H1 (cell line): ENCODE results near the gene EGFR. TPM values are rescaled to one million over a fixed set of nuclear protein-coding genes. Genes with fewer than 3 reads are reported as not detected.

ENCODE experiments used
- CTCF ChIA-PET: fragments of 300-600 bp; sonication (Branson Sonifier 250); formaldehyde crosslinking; loops from one replicate; lab custom pipeline; 2021; ENCODE audit not compliant: partially characterized antibody; lab: Charles Lee
- POLR2A ChIA-PET: fragments of 300-600 bp; sonication (Branson Sonifier 250); formaldehyde crosslinking; loops from one replicate; lab custom pipeline; 2021; ENCODE audit warnings: inconsistent platforms; ENCODE audit not compliant: partially characterized antibody; lab: Charles Lee
- DNase-seq, 2 experiments: peaks; one replicate each; pipeline versions ENCODE4 v3.0.0 to v3.0.0-alpha.2; 2010 to 2022; ENCODE audit warnings: low spot score in 2 of 2, low read depth in 1 of 2, mixed read lengths in 1 of 2
- FAIRE-seq: peaks from 2 replicates; lab custom pipeline; 2011; peaks lifted over from hg19 to GRCh38; lab: Jason Lieb, UNC
- H2AFZ ChIP-seq: 2 replicates; pipeline ENCODE4 v1.8.1; 2012; ENCODE audit warnings: low read length, inconsistent platforms
- H2AK5ac ChIP-seq: 2 replicates; pipeline ENCODE4 v1.6.1; 2013; ENCODE audit warnings: low read depth, low read length
- H2BK120ac ChIP-seq: replicated peaks from 2 replicates; pipeline ENCODE3; 2013; ENCODE audit warnings: low read depth, low read length, inconsistent platforms
- H2BK12ac ChIP-seq: 2 replicates; pipeline ENCODE4 v1.6.1; 2013; ENCODE audit warnings: low read depth, low read length
- H2BK15ac ChIP-seq: 2 replicates; pipeline ENCODE4 v1.6.1; 2013; ENCODE audit warnings: low read length
- H2BK20ac ChIP-seq: 2 replicates; pipeline ENCODE4 v1.6.1; 2013; ENCODE audit warnings: low read length
- H2BK5ac ChIP-seq: 2 replicates; pipeline ENCODE4 v1.6.1; 2013; ENCODE audit warnings: low read depth, low read length
- H3K14ac ChIP-seq: 2 replicates; pipeline ENCODE4 v1.6.1; 2013; ENCODE audit warnings: inconsistent platforms; ENCODE audit not compliant: insufficient read length
- H3K18ac ChIP-seq: 2 replicates; pipeline ENCODE4 v1.6.1; 2013; ENCODE audit warnings: low read length; ENCODE audit errors: extremely low read depth
- H3K23ac ChIP-seq: 2 replicates; pipeline ENCODE4 v1.6.1; 2013; ENCODE audit warnings: inconsistent platforms; ENCODE audit not compliant: insufficient read length
- H3K23me2 ChIP-seq: 2 replicates; pipeline ENCODE4 v1.6.1; 2013; ENCODE audit warnings: low read depth, low read length
- H3K27ac ChIP-seq: 2 replicates; pipeline ENCODE4 v1.6.1; 2011; ENCODE audit warnings: low read depth, low read length, inconsistent platforms
- H3K27me3 ChIP-seq, 4 experiments: replicated peaks in 1 of 4; 1 replicate in 1 of 4; 2 replicates in 3 of 4; pipeline versions ENCODE4 v1.6.1 to v1.8.1; 2011 to 2013; ENCODE audit warnings: low read length in 3 of 4, mild to moderate bottlenecking in 3 of 4, inconsistent platforms in 2 of 4, mixed read lengths in 2 of 4, moderate library complexity in 1 of 4; ENCODE audit not compliant: control insufficient read depth in 3 of 4, insufficient read depth in 3 of 4; ENCODE audit errors: extremely low read depth in 1 of 4
- H3K36me3 ChIP-seq, 4 experiments: 2 replicates each; pipeline versions ENCODE4 v1.6.1 to v1.8.1; 2011 to 2013; ENCODE audit warnings: mild to moderate bottlenecking in 4 of 4, low read length in 3 of 4, moderate library complexity in 2 of 4, control low read depth in 1 of 4, inconsistent platforms in 1 of 4; ENCODE audit not compliant: insufficient read depth in 4 of 4, control insufficient read depth in 2 of 4
- H3K4ac ChIP-seq: replicated peaks from 2 replicates; pipeline ENCODE3; 2013; ENCODE audit warnings: low read length, low read depth, mixed read lengths, inconsistent platforms; ENCODE audit not compliant: insufficient read length
- H3K4me1 ChIP-seq, 4 experiments: replicated peaks in 1 of 4; 1 replicate in 1 of 4; 2 replicates in 3 of 4; pipeline versions ENCODE4 v1.6.1 to v1.8.1; 2011 to 2013; ENCODE audit warnings: low read length in 3 of 4, inconsistent platforms in 2 of 4, mixed read lengths in 1 of 4; ENCODE audit not compliant: insufficient read depth in 4 of 4, control insufficient read depth in 3 of 4
- H3K4me2 ChIP-seq, 2 experiments: 2 replicates each; pipeline versions ENCODE4 v1.6.1 to v1.8.1; 2011 to 2013; ENCODE audit warnings: low read depth in 2 of 2, low read length in 2 of 2, control low read depth in 1 of 2, inconsistent platforms in 1 of 2, mild to moderate bottlenecking in 1 of 2; ENCODE audit not compliant: insufficient read depth in 1 of 2
- H3K4me3 ChIP-seq, 4 experiments: fragments of 200-600, 300-600 bp in 1 of 4; sonication (generic), shearing (Covaris generic), sonication (Bioruptor Twin) in 1 of 4; 2 replicates each; pipeline versions ENCODE4 v1.5.1 to v1.8.1; 2011 to 2016; ENCODE audit warnings: low read length in 4 of 4, low read depth in 3 of 4, control low read depth in 2 of 4, inconsistent platforms in 2 of 4, mild to moderate bottlenecking in 2 of 4, mixed read lengths in 1 of 4, moderate library complexity in 1 of 4; ENCODE audit not compliant: insufficient read depth in 2 of 4; ENCODE audit errors: extremely low read depth in 1 of 4
- H3K56ac ChIP-seq: replicated peaks from 2 replicates; pipeline ENCODE3; 2013; ENCODE audit warnings: low read depth, mild to moderate bottlenecking, mixed read lengths, low read length, inconsistent platforms; ENCODE audit not compliant: insufficient read length
- H3K79me1 ChIP-seq: 2 replicates; pipeline ENCODE4 v1.6.1; 2013; ENCODE audit warnings: low read depth, low read length, control low read depth
- H3K79me2 ChIP-seq, 2 experiments: 2 replicates each; pipeline versions ENCODE4 v1.6.1 to v1.8.1; 2012 to 2013; ENCODE audit warnings: low read length in 2 of 2, mild to moderate bottlenecking in 2 of 2, inconsistent platforms in 1 of 2; ENCODE audit not compliant: insufficient read depth in 2 of 2, control insufficient read depth in 1 of 2
- H3K9ac ChIP-seq, 4 experiments: replicated peaks in 1 of 4; 1 replicate in 1 of 4; 2 replicates in 3 of 4; pipeline versions ENCODE4 v1.6.1 to v1.8.1; 2011 to 2013; ENCODE audit warnings: low read depth in 3 of 4, low read length in 3 of 4, control low read depth in 2 of 4, mild to moderate bottlenecking in 2 of 4, moderate library complexity in 2 of 4, inconsistent platforms in 1 of 4; ENCODE audit errors: extremely low read depth in 1 of 4
- H3K9me3 ChIP-seq, 2 experiments: 2 replicates each; pipeline versions ENCODE4 v1.6.1 to v1.8.1; 2012 to 2013; ENCODE audit warnings: mild to moderate bottlenecking in 2 of 2, moderate library complexity in 2 of 2, control low read depth in 1 of 2, inconsistent platforms in 1 of 2, low read depth in 1 of 2, low read length in 1 of 2, mixed read lengths in 1 of 2; ENCODE audit not compliant: insufficient read depth in 2 of 2
- H4K20me1 ChIP-seq, 2 experiments: replicated peaks in 1 of 2; 2 replicates each; pipeline versions ENCODE3 to v1.8.1; 2011 to 2013; ENCODE audit warnings: inconsistent platforms in 2 of 2, low read length in 2 of 2, mild to moderate bottlenecking in 1 of 2; ENCODE audit not compliant: insufficient read depth in 2 of 2, control insufficient read depth in 1 of 2
- H4K5ac ChIP-seq: 2 replicates; pipeline ENCODE4 v1.6.1; 2013; ENCODE audit warnings: low read length, low read depth, mixed read lengths, inconsistent platforms; ENCODE audit not compliant: insufficient read length
- H4K8ac ChIP-seq: 2 replicates; pipeline ENCODE4 v1.8.0; 2013; ENCODE audit warnings: mild to moderate bottlenecking, moderate library complexity, low read length, inconsistent platforms; ENCODE audit not compliant: insufficient read depth; ENCODE audit errors: extremely low read depth
- H4K91ac ChIP-seq: replicated peaks from 2 replicates; pipeline ENCODE3; 2013; ENCODE audit warnings: low read length, mixed read lengths, inconsistent platforms; ENCODE audit not compliant: insufficient read length
- BRCA1 ChIP-seq: IDR thresholded peaks from 2 replicates; pipeline ENCODE4 v1.6.1; 2012; ENCODE audit warnings: low read depth, low read length, improper control_type of control experiment
- CHD2 ChIP-seq: IDR thresholded peaks from 2 replicates; pipeline ENCODE4 v1.6.1; 2012; ENCODE audit warnings: low read length, improper control_type of control experiment
- EGR1 ChIP-seq: IDR thresholded peaks from 2 replicates; pipeline ENCODE4 v1.6.1; 2011; ENCODE audit warnings: low read depth, low read length, borderline replicate concordance
- EP300 ChIP-seq, 2 experiments: IDR thresholded peaks; 1 replicate in 1 of 2; 2 replicates in 1 of 2; pipeline ENCODE4 v1.6.1; 2011 to 2012; ENCODE audit warnings: low read depth in 2 of 2, low read length in 2 of 2, mild to moderate bottlenecking in 2 of 2, borderline replicate concordance in 1 of 2, inconsistent platforms in 1 of 2, moderate library complexity in 1 of 2
- GTF2F1 ChIP-seq: IDR thresholded peaks from 2 replicates; pipeline ENCODE4 v1.6.1; 2012; ENCODE audit warnings: low read depth, low read length, improper control_type of control experiment, borderline replicate concordance
- KDM1A ChIP-seq: fragments of 200-600, 300-600 bp; sonication (generic); IDR thresholded peaks from 2 replicates; pipeline ENCODE4 v1.7.1; 2016; ENCODE audit warnings: mild to moderate bottlenecking, low read length, borderline replicate concordance
- POLR2A ChIP-seq, 2 experiments: IDR thresholded peaks; 1 replicate in 1 of 2; 2 replicates in 1 of 2; pipeline ENCODE4 v1.6.1; 2011; ENCODE audit warnings: low read depth in 2 of 2, low read length in 2 of 2, mild to moderate bottlenecking in 2 of 2; ENCODE audit errors: control extremely low read depth in 1 of 2
- POLR2AphosphoS5 ChIP-seq: IDR thresholded peaks from 2 replicates; pipeline ENCODE4 v1.6.1; 2011; ENCODE audit warnings: low read depth, low read length
- RBBP5 ChIP-seq: IDR thresholded peaks from 2 replicates; pipeline ENCODE4 v1.7.1; 2012; ENCODE audit warnings: low read depth, mild to moderate bottlenecking, inconsistent platforms, low read length, moderate library complexity, borderline replicate concordance
- SP1 ChIP-seq: IDR thresholded peaks from 2 replicates; pipeline ENCODE4 v1.6.1; 2011; ENCODE audit warnings: low read depth, low read length
- SUZ12 ChIP-seq: fragments of 200-600 bp; sonication (generic); IDR thresholded peaks from 2 replicates; pipeline ENCODE4 v1.6.1; 2012; ENCODE audit warnings: mild to moderate bottlenecking, inconsistent platforms, low read length, moderate library complexity, mixed read lengths
- TAF1 ChIP-seq: IDR thresholded peaks from 2 replicates; pipeline ENCODE4 v1.6.1; 2011; ENCODE audit warnings: mild to moderate bottlenecking, low read depth, low read length
- WGBS, 2 experiments: shearing (Covaris generic) in 1 of 2; methylation state at CpG; one replicate each; pipeline versions ENCODE4 v1.1.6 to v1.1.7; 2013 to 2015; ENCODE audit warnings: low lambda C conversion rate in 2 of 2, mixed read lengths in 2 of 2, inconsistent platforms in 1 of 2, low coverage in 1 of 2, missing lambda C conversion rate in 1 of 2; ENCODE audit not compliant: insufficient replicate concordance in 2 of 2, insufficient coverage in 1 of 2, insufficient read length in 1 of 2; ENCODE audit errors: extremely low coverage in 1 of 2, missing lambda C conversion rate in 1 of 2; 5-methylcytosine and 5-hydroxymethylcytosine counted together
- polyA plus RNA-seq, 7 experiments: library from polyadenylated mRNA; depleted of rRNA in 3 of 7; stranded (reverse) in 5 of 7; unstranded in 2 of 7; fragments of >200 nt in 5 of 7; fragments of 200-250 nt in 2 of 7; gene quantifications; 1 replicate in 5 of 7; 2 replicates in 1 of 7; 4 replicates in 1 of 7; pipeline versions ENCODE4 v1.2.1 to v1.2.3, GENCODE V29; 2011 to 2013; ENCODE audit warnings: missing spikeins in 2 of 7, mixed read lengths in 2 of 7
- total RNA-seq: library from RNA; stranded (reverse); fragmentation: NEBNext Ultra II Directional; extraction: Animal tissue kit (Norgen Biotek cat#: 25700); gene quantifications from 2 replicates; pipeline ENCODE4 v1.2.1, GENCODE V29; 2021

Gene EGFR
- total and polyA plus RNA-seq, 2 of the 8 experiments (the other 6 are each of a cell fraction or from before 2014, with no cell fraction given): 1.9 to 5.8 TPM

DNA sequence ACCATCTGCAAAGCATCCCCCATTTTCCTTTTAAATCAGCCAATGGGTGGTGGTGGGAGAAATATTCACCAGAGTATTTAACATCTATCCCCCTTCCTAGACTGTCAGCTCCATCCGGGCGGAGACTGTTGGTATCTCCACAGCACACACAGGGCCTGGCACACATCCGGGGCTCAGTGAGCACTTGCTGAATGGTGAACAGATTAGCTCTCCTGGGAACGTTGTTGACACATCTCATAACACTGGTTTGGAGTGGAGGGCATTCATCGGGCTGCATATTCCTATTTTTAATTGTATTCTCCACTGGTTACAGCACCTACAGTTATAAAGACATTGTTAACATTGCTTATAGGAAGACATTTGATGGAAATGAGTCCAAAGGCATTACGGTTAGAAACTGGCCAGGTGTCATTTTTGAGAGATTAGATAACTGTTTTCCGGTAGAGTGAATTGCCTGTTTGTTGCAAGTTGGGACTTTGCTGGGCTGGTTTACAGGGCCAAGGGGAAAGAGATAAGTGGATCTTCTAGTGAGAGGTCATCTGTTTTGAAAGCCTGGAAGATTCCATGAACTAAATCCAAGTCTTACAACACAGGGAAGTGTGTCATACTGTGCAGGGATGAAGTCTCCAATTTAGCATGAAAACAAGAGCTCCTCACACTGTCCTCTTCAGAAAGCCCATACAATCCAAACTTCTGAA is 101.8 kb downstream of the EGFR start:
- Histone ChIP-seq H3K4me3 (no peak overlapping the region), H4K91ac (no peak overlapping the region), H3K4me2 (no peak overlapping the region), H3K79me2 (no peaks in the 10 kb centered on the region), H4K20me1 (no peaks in the 10 kb centered on the region), H3K27ac (no peak overlapping the region), H3K18ac (no peak overlapping the region), H2BK12ac (no peak overlapping the region), H3K36me3 (no peaks in the 10 kb centered on the region), H2BK120ac (no peak overlapping the region), H3K27me3 (no peaks in the 10 kb centered on the region), H2BK15ac (no peak overlapping the region), H3K79me1 (no peaks in the 10 kb centered on the region), H3K9ac (no peak overlapping the region), H2BK20ac (no peak overlapping the region), H3K56ac (no peak overlapping the region), H3K23ac (no peak overlapping the region), H4K5ac (no peak overlapping the region), H2AFZ (no peak overlapping the region), H2AK5ac (no peak overlapping the region), H3K4me1 (no peaks in the 10 kb centered on the region), H3K23me2 (0 out of 2 replicates have a peak, but pooled peaks cover 2% of the 10 kb centered on the region), H3K9me3 (no peaks in the 10 kb centered on the region), H4K8ac (no peak overlapping the region), H3K14ac (no peak overlapping the region), H2BK5ac (no peak overlapping the region), H3K4ac (no peak overlapping the region)
- WGBS, 2 experiments: 93% methylated on average over 7 of the region's 7 CpGs; no CpG with 5 or more reads in 1 of the 2 experiments
- FAIRE-seq (no peak), DNase-seq (no peak)
- TF ChIP-seq SP1: no peak
- TF ChIP-seq EP300 (IDR thresholded peaks at IDR 0.05; ENCODE audit: borderline replicate concordance in 1 of 2, low read depth in 2 of 2, low read length in 2 of 2): no peak
- TF ChIP-seq BRCA1: no peak
- no peak for TF ChIP-seq RBBP5
- no peak for TF ChIP-seq SUZ12
- no peak for TF ChIP-seq CHD2
- no peak for TF ChIP-seq POLR2A (IDR thresholded peaks at IDR 0.05; ENCODE audit: control extremely low read depth in 1 of 2, low read depth in 2 of 2, low read length in 2 of 2)
- TF ChIP-seq KDM1A: no peak
- no peak for TF ChIP-seq GTF2F1
- TF ChIP-seq EGR1: no peak
- TF ChIP-seq TAF1: no peak
- TF ChIP-seq POLR2AphosphoS5: no peak
- CTCF ChIA-PET: interaction anchor here (0.9 to 1.5 kb wide), 2 partner anchors 9 to 10 kb away, joined by 3 to 4 read pairs; no protein-coding TSS in a partner anchor
- POLR2A ChIA-PET: interaction anchor here (1.1 kb wide), 1 partner anchor 132 kb away, joined by 3 read pairs; no protein-coding TSS in a partner anchor
